GM23338 (cell line): ENCODE measurements around the gene RRAS2.

Experiments used
- CREB1 ChIP-seq: fragments of 250-450 bp; sonication (Bioruptor Pico); IDR thresholded peaks from 2 replicates; pipeline ENCODE4 v1.5.0; 2020; ENCODE audit warnings: low read depth, mild to moderate bottlenecking, moderate library complexity
- CTCF ChIP-seq, 2 experiments: fragments of 200-600 bp in 1 of 2; sonication (generic) in 1 of 2; conservative IDR thresholded peaks; 2 replicates each; pipeline versions ENCODE4 v1.5.1 to v1.6.1; 2016 to 2017; ENCODE audit warnings: antibody characterized with exemption in 2 of 2, low read depth in 2 of 2, mild to moderate bottlenecking in 2 of 2, moderate library complexity in 1 of 2
- ETS1 ChIP-seq: IDR thresholded peaks from 2 replicates; pipeline ENCODE4 v1.6.1; 2016; ENCODE audit warnings: antibody characterized with exemption
- EZH2 ChIP-seq: fragments of 200-600 bp; sonication (generic); IDR thresholded peaks from one replicate; pipeline ENCODE4 v1.8.0; 2017; ENCODE audit warnings: antibody characterized with exemption, mild to moderate bottlenecking, low read depth; ENCODE audit not compliant: unreplicated experiment
- EZH2phosphoT487 ChIP-seq: fragments of 200-600 bp; sonication (generic); IDR thresholded peaks from one replicate; pipeline ENCODE4 v1.8.1; 2018; ENCODE audit warnings: antibody characterized with exemption; ENCODE audit not compliant: unreplicated experiment
- JUNB ChIP-seq: IDR thresholded peaks from one replicate; pipeline ENCODE4 v1.6.1; 2016; ENCODE audit warnings: antibody characterized with exemption; ENCODE audit not compliant: unreplicated experiment
- NANOG ChIP-seq: IDR thresholded peaks from 2 replicates; pipeline ENCODE4 v1.6.1; 2016; ENCODE audit warnings: antibody characterized with exemption, borderline replicate concordance
- POLR2AphosphoS5 ChIP-seq: IDR thresholded peaks from 2 replicates; pipeline ENCODE4 v1.6.1; 2016; ENCODE audit warnings: antibody characterized with exemption, low read depth
- REST ChIP-seq: IDR thresholded peaks from one replicate; pipeline ENCODE4 v1.6.1; 2018; ENCODE audit warnings: antibody characterized with exemption; ENCODE audit not compliant: unreplicated experiment
- STAT1 ChIP-seq: IDR thresholded peaks from one replicate; pipeline ENCODE4 v1.6.1; 2016; ENCODE audit warnings: antibody characterized with exemption; ENCODE audit not compliant: unreplicated experiment
- ZNF114 ChIP-seq: fragments of 250-450 bp; sonication (Bioruptor Pico); IDR thresholded peaks from 2 replicates; pipeline ENCODE4 v1.5.0; 2020; ENCODE audit warnings: mild to moderate bottlenecking, moderate library complexity
- ZNF331 ChIP-seq: fragments of 250-450 bp; sonication (Bioruptor Pico); IDR thresholded peaks from 2 replicates; pipeline ENCODE4 v1.5.0; 2020; ENCODE audit warnings: low read depth, mild to moderate bottlenecking, moderate library complexity

- no peak for TF ChIP-seq POLR2AphosphoS5
- no peak for TF ChIP-seq CTCF (conservative IDR thresholded peaks at IDR 0.05; ENCODE audit: low read depth in 2 of 2)
- TF ChIP-seq REST: no peak
- no peak for TF ChIP-seq EZH2
- TF ChIP-seq EZH2phosphoT487: no peak
- no peak for TF ChIP-seq CREB1 (CRISPR knock-in tag)
- no peak for TF ChIP-seq ZNF114 (CRISPR knock-in tag)
- TF ChIP-seq JUNB: no peak
- no peak for TF ChIP-seq ZNF331 (CRISPR knock-in tag)
- no peak for TF ChIP-seq ETS1
- no peak for TF ChIP-seq STAT1
- no peak for TF ChIP-seq NANOG
Measured at GRCh38 chr11:14360976-14361375, 2.0 kb upstream of the RRAS2 start.
